ENCODE data around the gene PSMB10. TPM values are rescaled to one million over a fixed set of nuclear protein-coding genes. Genes with fewer than 3 reads are reported as not detected.

Gene PSMB10
- total RNA-seq, 1 donor from 2014 or later, result 54.1 TPM

GRCh38 chr16:67914758-67915495 lies 21.7 kb downstream of the PSMB10 start:
- ATAC-seq (no peak), DNase-seq (no peak)
- intact Hi-C loops (cut with micrococcal nuclease), result no loop called here

GRCh38 chr16:67910158-67910557 lies 26.5 kb downstream of the PSMB10 start:
- ATAC-seq (no peak), DNase-seq (no peak)
- intact Hi-C loops (cut with micrococcal nuclease), result no loop called here

- ATAC-seq, result peak; percentile 14
- intact Hi-C loops (cut with micrococcal nuclease), result no loop called here
These were observed 27.5 kb downstream of the PSMB10 start for GRCh38 chr16:67909056-67909742.

GRCh38 chr16:67907397-67908180 lies 29.1 kb downstream of the PSMB10 start:
- DNase-seq (no peak), ATAC-seq (no peak)
- intact Hi-C loops (cut with micrococcal nuclease), result no loop called here

More at GRCh38 chr16:67909056-67909742, 27.5 kb downstream of the PSMB10 start:
- no peak for DNase-seq

GRCh38 chr16:67902831-67903230 lies 33.8 kb downstream of the PSMB10 start:
- intact Hi-C loops (cut with micrococcal nuclease), result no loop called here
- DNase-seq (no peak), ATAC-seq (no peak)

GRCh38 chr16:67901734-67902133 lies 34.9 kb downstream of the PSMB10 start:
- intact Hi-C loops (cut with micrococcal nuclease), result no loop called here
- ATAC-seq (no peak), DNase-seq (no peak)

- ATAC-seq, result no peak
- intact Hi-C loops (cut with micrococcal nuclease), result no loop called here
- no peak for DNase-seq
These were observed 39.4 kb downstream of the PSMB10 start for GRCh38 chr16:67897231-67897630.

- ATAC-seq, result no peak
- no peak for DNase-seq
- intact Hi-C loops (cut with micrococcal nuclease), result no loop called here
These were observed 42.8 kb downstream of the PSMB10 start for GRCh38 chr16:67893743-67894399.

GRCh38 chr16:67892899-67893742 lies 43.5 kb downstream of the PSMB10 start, which contains the start of gene PSKH1:
Gene PSKH1 (plus strand): TSS chr16:67893254. CDS start chr16:67908750, 15,496 bp downstream.
- peak; percentile 98 for DNase-seq
- peak; percentile 98 for ATAC-seq
- intact Hi-C loops (cut with micrococcal nuclease), result no loop called here

- intact Hi-C loops (cut with micrococcal nuclease), result no loop called here
- ATAC-seq, result no peak
These were observed 44.3 kb downstream of the PSMB10 start for GRCh38 chr16:67892375-67892774.

GRCh38 chr16:67888331-67888730 lies 48.3 kb downstream of the PSMB10 start:
- ATAC-seq, result no peak
- DNase-seq, result no peak
- intact Hi-C loops (cut with micrococcal nuclease), result no loop called here

More at GRCh38 chr16:67892375-67892774, 44.3 kb downstream of the PSMB10 start:
- DNase-seq, result no peak

- DNase-seq (no peak), ATAC-seq (no peak)
- intact Hi-C loops (cut with micrococcal nuclease), result no loop called here
These were observed 50.3 kb downstream of the PSMB10 start for GRCh38 chr16:67886387-67886786.

GRCh38 chr16:67885976-67886375 lies 50.7 kb downstream of the PSMB10 start:
- DNase-seq (no peak), ATAC-seq (no peak)
- intact Hi-C loops (cut with micrococcal nuclease), result no loop called here

GRCh38 chr16:67885545-67885944 lies 51.1 kb downstream of the PSMB10 start:
- no peak for ATAC-seq
- DNase-seq, result no peak
- intact Hi-C loops (cut with micrococcal nuclease), result no loop called here

GRCh38 chr16:67884684-67885083 lies 52.0 kb downstream of the PSMB10 start, which contains the start of gene NRN1L:
Gene NRN1L (plus strand): TSS chr16:67884885. CDS start chr16:67884904, 19 bp downstream.
- DNase-seq (peak; percentile 94), ATAC-seq (peak; percentile 74)
- intact Hi-C loops (cut with micrococcal nuclease), result no loop called here
